ENCODE measurements around the gene EFNB3.

DNA sequence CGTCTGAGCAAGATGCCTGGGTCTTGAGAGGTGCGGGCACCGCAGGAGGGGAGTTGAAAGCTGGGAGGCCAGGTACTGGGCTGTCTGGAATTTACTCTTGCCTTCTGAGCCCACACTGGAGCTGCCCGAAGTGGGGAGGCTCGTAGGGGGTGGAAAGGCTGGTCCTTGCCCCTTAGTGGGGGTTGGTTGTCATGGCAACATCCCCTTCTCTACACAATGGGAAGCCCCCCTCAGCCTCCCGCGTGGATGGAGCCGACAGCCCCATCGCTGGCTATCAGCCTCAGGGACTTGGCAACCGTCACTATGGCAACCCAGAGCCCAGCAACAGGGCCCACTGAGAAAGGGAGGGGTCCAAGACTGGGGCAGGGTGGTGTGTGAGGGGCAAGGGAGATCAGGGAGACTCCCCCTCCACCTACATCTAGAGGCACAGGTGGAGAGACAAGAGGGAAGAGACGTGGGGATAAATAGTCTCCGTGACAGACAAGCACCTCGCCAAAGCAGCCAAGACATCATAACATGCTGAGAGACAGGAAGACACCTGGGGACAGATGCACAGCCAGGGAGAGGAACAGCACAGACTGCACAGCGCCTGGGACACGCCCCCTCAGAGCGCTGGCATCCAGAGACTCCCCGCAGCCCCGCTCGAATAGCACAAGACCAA lies 7.2 kb downstream of the EFNB3 start:
- TF ChIP-seq, protein P1, sequence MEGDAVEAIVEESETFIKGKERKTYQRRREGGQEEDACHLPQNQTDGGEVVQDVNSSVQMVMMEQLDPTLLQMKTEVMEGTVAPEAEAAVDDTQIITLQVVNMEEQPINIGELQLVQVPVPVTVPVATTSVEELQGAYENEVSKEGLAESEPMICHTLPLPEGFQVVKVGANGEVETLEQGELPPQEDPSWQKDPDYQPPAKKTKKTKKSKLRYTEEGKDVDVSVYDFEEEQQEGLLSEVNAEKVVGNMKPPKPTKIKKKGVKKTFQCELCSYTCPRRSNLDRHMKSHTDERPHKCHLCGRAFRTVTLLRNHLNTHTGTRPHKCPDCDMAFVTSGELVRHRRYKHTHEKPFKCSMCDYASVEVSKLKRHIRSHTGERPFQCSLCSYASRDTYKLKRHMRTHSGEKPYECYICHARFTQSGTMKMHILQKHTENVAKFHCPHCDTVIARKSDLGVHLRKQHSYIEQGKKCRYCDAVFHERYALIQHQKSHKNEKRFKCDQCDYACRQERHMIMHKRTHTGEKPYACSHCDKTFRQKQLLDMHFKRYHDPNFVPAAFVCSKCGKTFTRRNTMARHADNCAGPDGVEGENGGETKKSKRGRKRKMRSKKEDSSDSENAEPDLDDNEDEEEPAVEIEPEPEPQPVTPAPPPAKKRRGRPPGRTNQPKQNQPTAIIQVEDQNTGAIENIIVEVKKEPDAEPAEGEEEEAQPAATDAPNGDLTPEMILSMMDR (conservative IDR thresholded peaks at IDR 0.05 in 1 of 2, IDR thresholded peaks at IDR 0.05 in 1 of 2; ENCODE audit: extremely low read depth in 1 of 2, insufficient read depth in 1 of 2, low read depth in 1 of 2, low read length in 2 of 2), result no peak
- no peak for TF ChIP-seq EZH2 (IDR thresholded peaks at IDR 0.05; ENCODE audit: borderline replicate concordance, low read length)
